GM12873 (cell line): Measurements from ENCODE around the gene C16orf95.

Experiments used
- TF ChIP-seq, protein P1 (sequence below): IDR thresholded peaks from 2 replicates; pipeline ENCODE4 v1.5.1; 2012; ENCODE audit warnings: low read depth, mild to moderate bottlenecking, moderate library complexity, low read length, control low read depth; ENCODE audit not compliant: insufficient read depth; ENCODE audit errors: missing control alignments

C16orf95 gene

DNA sequence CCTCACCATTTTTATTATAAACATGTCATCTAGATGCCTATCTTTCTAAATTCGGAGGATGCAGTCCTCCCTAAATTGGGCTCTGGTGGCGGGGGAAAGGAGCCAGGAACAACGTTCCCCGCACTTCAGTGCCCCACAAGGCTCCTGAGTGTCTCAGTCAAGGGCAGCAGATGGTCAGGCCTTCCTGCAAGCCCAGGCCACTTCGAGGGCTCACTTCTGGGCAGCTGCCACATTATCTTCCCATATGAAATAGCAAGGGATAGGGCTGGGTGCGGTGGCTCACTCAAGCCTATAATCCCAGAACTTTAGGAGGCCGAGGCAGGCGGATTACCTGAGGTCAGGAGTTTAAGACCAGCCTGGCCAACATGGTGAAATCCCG, 34.1 kb upstream of the C16orf95 start:
- TF ChIP-seq, protein P1, sequence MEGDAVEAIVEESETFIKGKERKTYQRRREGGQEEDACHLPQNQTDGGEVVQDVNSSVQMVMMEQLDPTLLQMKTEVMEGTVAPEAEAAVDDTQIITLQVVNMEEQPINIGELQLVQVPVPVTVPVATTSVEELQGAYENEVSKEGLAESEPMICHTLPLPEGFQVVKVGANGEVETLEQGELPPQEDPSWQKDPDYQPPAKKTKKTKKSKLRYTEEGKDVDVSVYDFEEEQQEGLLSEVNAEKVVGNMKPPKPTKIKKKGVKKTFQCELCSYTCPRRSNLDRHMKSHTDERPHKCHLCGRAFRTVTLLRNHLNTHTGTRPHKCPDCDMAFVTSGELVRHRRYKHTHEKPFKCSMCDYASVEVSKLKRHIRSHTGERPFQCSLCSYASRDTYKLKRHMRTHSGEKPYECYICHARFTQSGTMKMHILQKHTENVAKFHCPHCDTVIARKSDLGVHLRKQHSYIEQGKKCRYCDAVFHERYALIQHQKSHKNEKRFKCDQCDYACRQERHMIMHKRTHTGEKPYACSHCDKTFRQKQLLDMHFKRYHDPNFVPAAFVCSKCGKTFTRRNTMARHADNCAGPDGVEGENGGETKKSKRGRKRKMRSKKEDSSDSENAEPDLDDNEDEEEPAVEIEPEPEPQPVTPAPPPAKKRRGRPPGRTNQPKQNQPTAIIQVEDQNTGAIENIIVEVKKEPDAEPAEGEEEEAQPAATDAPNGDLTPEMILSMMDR, result no peak

DNA sequence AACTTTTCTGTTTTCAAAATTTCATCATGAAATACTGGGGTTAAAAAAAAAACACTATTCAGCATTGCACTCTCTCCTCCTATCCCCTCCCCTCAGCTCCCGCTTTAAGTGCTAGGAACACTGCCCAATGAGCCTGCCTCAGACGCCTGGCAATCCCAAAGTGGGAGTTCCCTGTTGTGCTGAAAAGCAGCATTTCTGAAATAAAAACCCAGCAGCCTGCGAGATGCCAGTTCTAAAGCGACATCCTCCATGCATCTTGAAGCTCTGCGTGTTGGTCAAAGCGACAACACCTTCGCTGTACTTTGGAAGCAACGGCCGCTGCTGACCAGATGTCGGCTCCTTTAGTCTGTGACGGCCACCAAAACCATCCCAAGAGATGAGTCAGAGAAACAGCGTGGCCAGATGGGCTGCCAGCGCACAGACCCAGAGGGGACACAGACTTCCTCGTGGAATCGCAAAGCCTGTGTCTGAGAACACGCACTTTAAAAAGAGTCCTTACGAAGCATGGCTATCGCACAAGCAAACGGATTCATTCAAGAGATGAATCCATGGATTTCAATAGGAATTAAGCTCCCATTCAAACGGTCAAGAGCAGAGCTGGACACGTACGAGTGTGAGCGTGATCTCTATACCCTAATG, 33.6 kb upstream of the C16orf95 start:
- TF ChIP-seq, protein P1, result no peak

DNA sequence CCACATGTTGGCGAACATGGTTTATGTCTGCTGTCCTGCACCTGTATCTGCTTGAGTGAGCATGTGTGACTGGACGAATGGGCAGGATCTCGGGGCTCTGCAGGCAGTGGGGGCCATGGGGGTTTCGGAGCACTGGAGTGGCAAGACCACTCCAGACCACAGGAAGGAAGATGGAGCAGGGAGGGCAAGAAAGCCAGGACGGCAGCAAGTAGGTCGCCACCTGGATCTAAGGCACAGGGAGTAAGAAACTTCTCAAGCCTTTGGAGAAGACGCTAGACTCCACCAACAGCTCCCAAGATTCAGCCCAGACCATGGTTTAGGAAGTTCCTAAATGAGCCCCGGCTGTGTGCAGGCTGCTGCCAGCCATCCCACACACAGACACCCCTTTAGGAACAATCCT, 32.8 kb upstream of the C16orf95 start:
- TF ChIP-seq, protein P1, result no peak

DNA sequence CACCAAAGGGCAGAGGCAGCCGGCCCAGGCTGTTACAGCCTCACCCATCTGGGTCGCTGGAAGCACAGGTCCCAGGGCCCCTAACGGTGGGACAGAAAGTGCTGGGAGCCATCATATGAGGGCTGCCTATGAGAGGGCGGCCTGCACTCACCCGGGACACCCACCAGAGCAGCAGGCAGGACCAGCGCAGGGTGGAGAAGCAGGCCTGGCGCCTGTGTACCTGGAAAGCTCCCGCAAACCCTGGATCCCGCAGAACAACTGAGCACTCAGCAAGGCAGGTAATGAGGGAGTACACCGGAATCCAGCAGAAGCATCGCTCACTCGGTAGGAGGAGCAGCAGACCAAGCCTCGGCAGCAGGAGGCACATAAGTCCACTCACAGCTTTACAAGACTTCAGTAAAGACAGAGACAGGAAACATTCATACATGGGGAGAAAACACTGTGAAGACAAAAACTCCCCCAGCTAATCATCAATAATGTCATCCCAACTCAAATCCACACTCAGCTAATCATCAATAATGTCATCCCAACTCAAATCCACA, 31.5 kb upstream of the C16orf95 start:
- TF ChIP-seq, protein P1, result no peak

DNA sequence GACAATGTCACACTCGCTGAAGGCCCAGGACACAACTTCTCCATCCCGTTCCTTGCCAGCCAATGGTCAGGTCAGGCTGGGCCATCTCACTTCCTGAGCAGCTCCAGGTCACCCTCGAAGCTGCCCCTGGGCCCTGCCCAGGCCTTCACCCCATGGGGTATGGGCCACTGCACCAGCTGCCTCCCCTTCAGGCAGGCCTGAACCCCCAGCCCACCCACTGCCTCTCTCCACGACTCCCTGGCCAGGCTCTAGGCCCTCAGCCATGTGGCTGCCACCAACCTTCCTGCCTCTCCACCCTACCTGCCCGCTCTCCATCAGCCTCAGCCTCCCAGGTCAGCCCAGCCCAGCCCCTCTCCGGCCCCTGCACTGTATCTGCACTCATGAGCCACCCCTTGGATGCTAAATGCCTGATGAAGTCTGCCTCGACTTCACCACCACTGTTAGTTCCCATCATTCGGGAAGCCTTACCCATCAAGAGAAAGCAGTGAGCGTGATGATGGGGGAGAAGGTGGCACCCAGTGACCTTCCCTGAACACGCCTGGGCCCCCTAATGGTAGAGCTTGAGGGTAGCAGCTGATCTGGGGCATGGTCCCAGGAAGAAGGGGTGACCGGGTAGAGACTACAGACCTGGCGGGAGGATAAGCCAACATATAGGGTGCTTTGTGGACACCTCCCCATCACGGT, 30.9 kb upstream of the C16orf95 start:
- TF ChIP-seq, protein P1, result no peak

DNA sequence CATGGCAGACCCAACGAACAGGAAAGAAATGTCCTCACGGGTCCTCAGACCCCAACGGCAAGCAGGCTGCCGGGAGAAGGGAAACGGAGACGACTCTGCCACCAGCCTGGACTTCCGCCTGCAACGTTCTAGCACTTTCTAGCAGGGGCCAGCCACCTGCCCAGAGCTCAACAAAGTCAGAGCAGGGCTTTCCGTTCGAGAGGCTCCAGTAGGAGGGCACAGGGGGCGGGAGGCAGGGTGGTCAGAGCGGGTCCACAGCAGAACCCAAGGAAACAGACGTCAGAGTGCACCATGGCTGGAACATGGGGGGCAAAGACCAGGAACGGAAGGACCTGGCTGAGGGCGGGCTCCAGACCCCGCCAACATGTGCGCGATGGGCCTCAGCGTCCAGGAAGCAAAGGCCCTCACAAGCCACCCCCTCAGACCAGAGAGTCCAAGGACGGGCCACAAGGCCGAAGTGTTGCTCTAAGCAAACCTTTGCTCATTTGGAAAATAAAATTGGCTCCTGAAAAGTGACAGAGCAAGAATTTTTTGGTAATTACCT, 29.4 kb upstream of the C16orf95 start:
- TF ChIP-seq, protein P1, result no peak

DNA sequence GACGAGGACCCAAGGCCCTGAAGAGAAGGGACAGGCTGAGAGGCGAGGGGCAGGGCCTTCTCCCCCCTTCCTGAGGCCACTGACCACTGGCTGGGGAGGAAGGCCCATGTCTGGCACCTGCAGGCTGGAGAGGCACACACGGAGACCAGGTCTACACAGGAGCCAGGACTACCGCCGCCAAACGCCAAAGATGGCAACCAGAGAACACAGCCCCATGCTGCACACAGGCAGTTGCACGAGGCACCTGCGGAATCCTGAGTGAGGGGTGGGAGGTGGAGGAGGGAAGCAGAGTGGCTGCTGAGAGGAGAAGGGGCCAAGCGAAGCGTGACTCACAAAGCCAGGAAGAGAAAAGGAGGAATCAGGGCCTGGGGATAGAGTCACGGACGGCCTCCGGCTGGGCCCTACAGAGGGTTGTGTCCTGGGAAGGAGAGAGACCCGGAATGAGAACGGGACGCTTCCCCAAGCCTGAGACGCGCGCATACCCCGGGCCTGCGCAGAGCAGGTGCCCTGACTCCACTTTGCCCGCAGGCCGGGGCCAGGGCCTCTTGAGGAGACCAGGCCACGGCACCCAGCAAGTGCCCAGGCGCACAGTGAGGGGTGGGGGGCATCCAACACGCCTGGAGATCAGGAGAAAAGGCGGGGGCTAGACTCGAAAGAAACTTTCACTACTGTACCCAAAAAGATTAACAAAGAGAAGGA, 28.7 kb upstream of the C16orf95 start:
- TF ChIP-seq, protein P1, result no peak
